Measurements from ENCODE around the gene DCLK3. TPM values are rescaled to one million over a fixed set of nuclear protein-coding genes. Genes with fewer than 3 reads are reported as not detected.

Gene DCLK3
- total and polyA plus RNA-seq, 2 of the 8 experiments (the other 6 are each of a cell fraction or from before 2014, with no cell fraction given): 0.27 to 0.63 TPM

- H2AK5ac ChIP-seq (ENCODE audit: low read depth, low read length): no peak overlapping the region
- no peak overlapping the region for H2AFZ ChIP-seq (ENCODE audit: low read length)
- H3K27me3 ChIP-seq (replicated peaks in 1 of 4; ENCODE audit: control insufficient read depth in 3 of 4, extremely low read depth in 1 of 4, insufficient read depth in 3 of 4, low read length in 3 of 4): no peaks in the 10 kb centered on the region
- no peak overlapping the region for H2BK120ac ChIP-seq (replicated peaks; ENCODE audit: low read depth, low read length)
- H3K79me2 ChIP-seq (ENCODE audit: control insufficient read depth in 1 of 2, insufficient read depth in 2 of 2, low read length in 2 of 2): no peaks in the 10 kb centered on the region
- H3K9ac ChIP-seq (replicated peaks in 1 of 4; ENCODE audit: extremely low read depth in 1 of 4, low read depth in 3 of 4, low read length in 3 of 4): no peak overlapping the region
- no peak overlapping the region for H2BK5ac ChIP-seq (ENCODE audit: low read depth, low read length)
- no peak overlapping the region for H4K5ac ChIP-seq (ENCODE audit: insufficient read length, low read depth, low read length)
- no peak overlapping the region for H3K14ac ChIP-seq (ENCODE audit: insufficient read length)
- H3K4ac ChIP-seq (replicated peaks; ENCODE audit: insufficient read length, low read depth, low read length): no peak overlapping the region
- no peak overlapping the region for H3K4me2 ChIP-seq (ENCODE audit: insufficient read depth in 1 of 2, low read depth in 2 of 2, low read length in 2 of 2)
- no peak overlapping the region for H3K4me3 ChIP-seq (ENCODE audit: extremely low read depth in 1 of 4, insufficient read depth in 2 of 4, low read depth in 3 of 4, low read length in 4 of 4)
- no peaks in the 10 kb centered on the region for H3K4me1 ChIP-seq (replicated peaks in 1 of 4; ENCODE audit: control insufficient read depth in 3 of 4, insufficient read depth in 4 of 4, low read length in 3 of 4)
- no peaks in the 10 kb centered on the region for H3K23me2 ChIP-seq (ENCODE audit: low read depth, low read length)
- H3K27ac ChIP-seq (ENCODE audit: low read depth, low read length): no peak overlapping the region
- 75% methylated on average over 6 of the region's 6 CpGs; no CpG with 5 or more reads in 1 of the 2 experiments for WGBS, 2 experiments (ENCODE audit: extremely low coverage in 1 of 2, insufficient coverage in 1 of 2, insufficient read length in 1 of 2, insufficient replicate concordance in 2 of 2, low coverage in 1 of 2, low lambda C conversion rate in 2 of 2, missing lambda C conversion rate in 1 of 2)
- H3K9me3 ChIP-seq (ENCODE audit: insufficient read depth in 2 of 2, low read depth in 1 of 2, low read length in 1 of 2): no peaks in the 10 kb centered on the region
- H3K23ac ChIP-seq (ENCODE audit: insufficient read length): no peak overlapping the region
- no peak overlapping the region for H2BK15ac ChIP-seq (ENCODE audit: low read length)
- H3K36me3 ChIP-seq (ENCODE audit: control insufficient read depth in 2 of 4, insufficient read depth in 4 of 4, low read length in 3 of 4): no peaks in the 10 kb centered on the region
- no peak overlapping the region for H4K8ac ChIP-seq (ENCODE audit: extremely low read depth, insufficient read depth, low read length)
- CTCF ChIA-PET (ENCODE audit: partially characterized antibody): interaction anchor here (0.6 to 4.6 kb wide), 4 partner anchors 8 to 790 kb away, joined by 3 to 38 read pairs (median 4); no protein-coding TSS in a partner anchor
- no peak for DNase-seq (ENCODE audit: low read depth in 1 of 2, low spot score in 2 of 2)
- no peak for FAIRE-seq
- H4K91ac ChIP-seq (replicated peaks; ENCODE audit: insufficient read length, low read length): no peak overlapping the region
- no peak overlapping the region for H2BK20ac ChIP-seq (ENCODE audit: low read length)
- H3K79me1 ChIP-seq (ENCODE audit: low read depth, low read length): no peaks in the 10 kb centered on the region
- H4K20me1 ChIP-seq (replicated peaks in 1 of 2; ENCODE audit: control insufficient read depth in 1 of 2, insufficient read depth in 2 of 2, low read length in 2 of 2): no peaks in the 10 kb centered on the region
- H3K18ac ChIP-seq (ENCODE audit: extremely low read depth, low read length): no peak overlapping the region
- H2BK12ac ChIP-seq (ENCODE audit: low read depth, low read length): no peak overlapping the region
- no peak overlapping the region for H3K56ac ChIP-seq (replicated peaks; ENCODE audit: insufficient read length, low read depth, low read length)
- POLR2A ChIA-PET (ENCODE audit: partially characterized antibody): no interaction called here
- TF ChIP-seq MAX (IDR thresholded peaks at IDR 0.05): no peak
- TF ChIP-seq NANOG (IDR thresholded peaks at IDR 0.05; ENCODE audit: insufficient read depth, low read depth, low read length, poor library complexity, severe bottlenecking): no peak
- no peak for TF ChIP-seq MAFK (IDR thresholded peaks at IDR 0.05; ENCODE audit: low read depth, low read length)
- TF ChIP-seq BACH1 (IDR thresholded peaks at IDR 0.05; ENCODE audit: low read length): no peak
- no peak for TF ChIP-seq RXRA (IDR thresholded peaks at IDR 0.05; ENCODE audit: insufficient read depth, low read depth, low read length)
- TF ChIP-seq ZNF274 (IDR thresholded peaks at IDR 0.05; ENCODE audit: borderline replicate concordance, extremely low read depth, low read length): no peak
- no peak for TF ChIP-seq SRF (IDR thresholded peaks at IDR 0.05; ENCODE audit: low read depth, low read length)
- TF ChIP-seq NRF1 (IDR thresholded peaks at IDR 0.05; ENCODE audit: low read depth, low read length): no peak
- no peak for TF ChIP-seq CEBPB (IDR thresholded peaks at IDR 0.05; ENCODE audit: low read depth, low read length)
- no peak for TF ChIP-seq POLR2AphosphoS5 (IDR thresholded peaks at IDR 0.05; ENCODE audit: low read depth, low read length)
- no peak for TF ChIP-seq RNF2 (IDR thresholded peaks at IDR 0.05; ENCODE audit: borderline replicate concordance, low read depth, low read length, missing control alignments, poor library complexity, severe bottlenecking)
- no peak for TF ChIP-seq ASH2L (IDR thresholded peaks at IDR 0.05; ENCODE audit: low read length)
Measured at GRCh38 chr3:36750737-36751136, 13.6 kb downstream of the DCLK3 start.
